Immature natural killer cell (primary cell): ENCODE results near the gene KCP. TPM values are rescaled to one million over a fixed set of nuclear protein-coding genes. Genes with fewer than 3 reads are reported as not detected.

Experiments used
- DNase-seq, 3 donors: peaks; one replicate each; pipeline ENCODE4 v3.0.0; 2022; ENCODE audit warnings: mixed read lengths in 1 of 3
- H3K27ac Mint-ChIP-seq, 6 donors: one replicate each; pipeline ENCODE4 v1.8.0; 2020; ENCODE audit warnings: mixed read lengths in 6 of 6, mild to moderate bottlenecking in 5 of 6, inconsistent platforms in 4 of 6, moderate library complexity in 3 of 6
- H3K27me3 Mint-ChIP-seq, 3 donors: one replicate each; pipeline ENCODE4 v1.8.0; 2020 to 2021; ENCODE audit warnings: low read depth in 3 of 3, mild to moderate bottlenecking in 3 of 3, mixed read lengths in 3 of 3, moderate library complexity in 3 of 3, inconsistent platforms in 1 of 3
- H3K36me3 Mint-ChIP-seq, 3 donors: one replicate each; pipeline ENCODE4 v1.8.0; 2020; ENCODE audit warnings: mixed read lengths in 3 of 3, inconsistent platforms in 2 of 3, mild to moderate bottlenecking in 2 of 3
- H3K4me1 Mint-ChIP-seq, 2 donors: one replicate each; pipeline ENCODE4 v1.8.0; 2020; ENCODE audit warnings: inconsistent platforms in 2 of 2, mild to moderate bottlenecking in 2 of 2, mixed read lengths in 2 of 2, moderate library complexity in 1 of 2
- H3K4me3 Mint-ChIP-seq, 5 donors: one replicate each; pipeline ENCODE4 v1.8.0; 2020; ENCODE audit warnings: mild to moderate bottlenecking in 5 of 5, mixed read lengths in 5 of 5, inconsistent platforms in 3 of 5, moderate library complexity in 3 of 5
- H3K9me3 Mint-ChIP-seq, 6 donors: one replicate each; pipeline ENCODE4 v1.8.0; 2020; ENCODE audit warnings: mild to moderate bottlenecking in 6 of 6, mixed read lengths in 6 of 6, inconsistent platforms in 4 of 6, moderate library complexity in 3 of 6
- polyA plus RNA-seq, 3 donors: library from polyadenylated mRNA; unstranded; fragments of 300-500 nt; fragmentation: Illumina TruSeq; gene quantifications; one replicate each; pipeline ENCODE4 v1.2.3, GENCODE V29; 2021

KCP gene
- polyA plus RNA-seq = under 1 TPM in 1 of 3 donors, not detected in 2; 0.16 TPM

- DNase-seq = no peak
- Mint-ChIP-seq H3K27ac (no peak within 1 kb of the TSS), H3K9me3 (no peaks in the 10 kb centered on the region), H3K4me3 (no peak within 1 kb of the TSS), H3K27me3 (peaks cover 13 to 22% (median 15%) of the 10 kb centered on the region in 3 donors), H3K36me3 (no peaks in the 10 kb centered on the region), H3K4me1 (peaks cover 3 to 4% of the 10 kb centered on the region in 2 donors)
These were observed at the start of gene KCP for GRCh38 chr7:128910569-128910945. TSS of gene KCP (minus strand) at chr7:128910709. CDS start at chr7:128910676, 33 bp downstream.

DNA sequence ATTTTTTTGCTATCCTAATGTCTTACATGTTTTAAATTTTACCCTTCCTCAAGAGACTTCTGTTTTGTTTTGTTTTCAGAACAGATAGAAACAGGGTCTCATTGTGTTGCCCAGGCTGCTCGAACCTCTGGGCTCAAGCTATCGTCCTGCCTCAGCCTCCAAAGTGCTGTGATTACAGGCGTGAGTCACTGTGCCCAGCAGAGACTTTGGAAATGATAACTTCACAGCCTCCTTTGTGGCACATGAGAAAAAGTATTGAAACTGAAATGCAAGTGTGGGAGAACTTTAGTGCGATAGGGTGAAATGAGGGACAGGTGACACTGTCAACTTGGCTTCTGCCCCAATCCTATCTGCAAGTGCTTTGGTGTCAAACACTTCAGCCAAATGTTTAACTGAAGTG lies 48.8 kb upstream of the KCP start:
- H3K4me1 Mint-ChIP-seq = peaks cover 0 to 13% of the 10 kb centered on the region in 2 donors
- no peak for DNase-seq
- peaks cover 0 to 2% (median 2%) of the 10 kb centered on the region in 3 donors for H3K27me3 Mint-ChIP-seq
- H3K9me3 Mint-ChIP-seq = no peaks in the 10 kb centered on the region
- H3K36me3 Mint-ChIP-seq = peaks cover 24 to 49% (median 27%) of the 10 kb centered on the region in 3 donors
- no peak overlapping the region for H3K27ac Mint-ChIP-seq
- no peak overlapping the region for H3K4me3 Mint-ChIP-seq

DNA sequence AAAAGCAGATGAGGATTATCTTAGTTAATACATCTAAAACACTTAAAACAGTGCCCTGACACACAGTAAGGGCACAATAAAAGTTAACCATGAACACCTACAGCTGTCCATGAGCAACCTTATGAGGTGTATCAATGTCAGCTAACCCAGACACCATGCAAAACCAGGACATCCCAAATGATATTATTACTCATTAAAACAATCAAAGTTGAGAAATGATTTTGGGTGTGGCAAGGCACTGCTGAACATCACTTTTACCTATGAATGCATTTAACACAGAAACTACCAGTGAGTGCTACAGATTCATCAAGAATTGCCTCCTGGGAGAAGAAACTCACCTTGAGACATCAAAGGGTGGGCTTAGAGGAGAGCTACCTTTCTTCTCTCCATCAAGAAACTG lies 45.5 kb upstream of the KCP start:
- H3K4me1 Mint-ChIP-seq = no peaks in the 10 kb centered on the region
- H3K9me3 Mint-ChIP-seq = no peaks in the 10 kb centered on the region
- DNase-seq = no peak
- peaks cover 0 to 2% (median 2%) of the 10 kb centered on the region in 3 donors for H3K27me3 Mint-ChIP-seq
- H3K27ac Mint-ChIP-seq = no peak overlapping the region
- H3K4me3 Mint-ChIP-seq = no peak overlapping the region
- H3K36me3 Mint-ChIP-seq = peaks cover 22 to 50% (median 23%) of the 10 kb centered on the region in 3 donors

DNA sequence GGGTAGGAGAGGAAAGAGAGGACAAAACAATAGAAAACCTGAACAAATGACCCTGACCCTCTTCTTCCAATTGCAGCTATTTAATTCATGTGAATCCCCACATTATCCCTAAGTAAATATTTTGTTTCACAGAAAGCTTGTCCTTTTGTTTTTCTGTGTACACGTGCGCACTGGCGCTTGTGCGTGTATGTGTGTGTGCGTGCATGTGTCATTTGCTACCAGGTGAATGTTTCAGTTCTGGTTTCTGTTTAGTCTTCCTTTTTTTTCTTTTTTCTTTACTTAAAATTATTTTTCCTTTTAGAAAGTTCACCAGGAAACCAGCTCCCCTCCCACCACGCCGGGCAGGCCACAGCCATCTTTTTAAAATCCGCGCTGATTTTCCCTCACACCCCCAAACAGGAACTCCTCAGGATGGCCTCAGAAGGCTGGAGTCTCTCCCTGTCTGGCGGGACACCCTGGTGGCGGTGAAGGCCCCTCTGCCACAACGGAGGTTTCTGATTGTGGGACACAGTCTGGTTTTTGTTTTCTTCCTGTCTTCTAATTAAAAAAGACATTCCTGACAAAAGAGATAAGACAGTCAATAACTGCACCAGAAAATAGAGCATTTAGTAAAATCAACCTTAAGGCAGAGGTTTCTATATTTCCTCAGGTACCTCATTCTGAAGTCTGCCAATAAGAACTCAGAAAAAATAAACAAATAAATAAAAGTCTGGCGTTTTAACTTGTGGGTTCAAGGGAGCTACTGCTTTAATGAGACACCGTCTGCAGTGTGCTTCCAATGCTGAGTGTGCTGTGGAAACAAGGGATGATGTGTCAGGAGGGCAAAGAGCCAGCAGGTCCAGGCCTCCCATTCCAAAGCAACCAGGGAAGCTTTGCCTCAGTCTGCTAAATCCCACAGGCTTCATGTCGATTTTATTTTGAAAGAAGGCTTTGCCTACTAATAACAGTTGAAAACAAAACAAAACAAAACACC lies 44.6 kb upstream of the KCP start:
- no peaks in the 10 kb centered on the region for H3K9me3 Mint-ChIP-seq
- H3K36me3 Mint-ChIP-seq = peaks cover 22 to 53% (median 23%) of the 10 kb centered on the region in 3 donors
- no peak for DNase-seq
- H3K4me3 Mint-ChIP-seq = no peak overlapping the region
- H3K4me1 Mint-ChIP-seq = no peaks in the 10 kb centered on the region
- peaks cover 0 to 3% (median 2%) of the 10 kb centered on the region in 3 donors for H3K27me3 Mint-ChIP-seq
- H3K27ac Mint-ChIP-seq = peak overlapping the region in 3 of 6 donors; percentile 65 to 71 (median 71)

DNA sequence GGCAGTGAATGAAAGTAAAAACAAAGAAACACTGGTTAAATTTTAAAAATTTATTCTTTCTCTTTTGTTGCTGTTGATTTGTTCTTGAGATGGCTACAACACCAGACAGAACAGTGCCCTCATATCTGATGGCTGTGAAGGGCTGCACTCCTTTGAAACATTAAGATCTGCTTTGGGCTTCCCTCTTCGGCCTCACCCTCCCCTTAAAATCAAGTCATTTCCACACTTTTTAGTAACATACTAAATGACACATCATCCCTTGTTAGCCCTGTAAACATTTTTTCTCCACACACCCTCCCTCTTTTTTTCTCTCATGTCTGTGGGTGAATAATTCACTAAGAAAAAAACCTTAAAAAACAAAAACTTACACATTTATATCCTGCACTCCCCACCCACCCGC lies 43.6 kb upstream of the KCP start:
- Mint-ChIP-seq H3K9me3 (no peaks in the 10 kb centered on the region), H3K4me1 (no peaks in the 10 kb centered on the region), H3K36me3 (peaks cover 20 to 51% (median 22%) of the 10 kb centered on the region in 3 donors), H3K27me3 (peaks cover 0 to 3% (median 0%) of the 10 kb centered on the region in 3 donors), H3K27ac (peak overlapping the region in 2 of 6 donors; percentile 17 to 58), H3K4me3 (no peak overlapping the region)
- DNase-seq = no peak

DNA sequence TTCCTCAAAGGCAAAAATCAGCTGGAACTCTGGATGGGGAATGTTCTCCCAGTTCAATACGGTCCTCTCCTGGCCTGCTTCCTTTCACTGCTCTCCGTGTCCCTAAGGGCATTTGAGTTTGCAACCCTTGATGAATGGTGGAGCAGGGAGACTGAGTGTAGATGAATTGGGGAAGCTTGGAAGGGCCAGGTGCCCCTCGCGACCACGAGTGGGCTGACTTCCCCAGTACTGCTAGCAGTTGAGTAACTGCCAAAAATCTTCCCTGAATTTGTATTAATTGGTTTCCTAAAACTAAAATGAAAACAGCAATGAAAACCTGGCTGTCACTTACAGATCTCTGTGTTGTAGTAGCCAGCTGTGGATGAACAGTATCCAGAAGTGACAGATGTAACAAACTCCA lies 40.8 kb upstream of the KCP start:
- Mint-ChIP-seq H3K27me3 (peaks cover 0 to 3% (median 0%) of the 10 kb centered on the region in 3 donors), H3K27ac (peak overlapping the region in 2 of 6 donors; percentile 43 to 45), H3K4me1 (no peaks in the 10 kb centered on the region), H3K9me3 (no peaks in the 10 kb centered on the region), H3K36me3 (peaks cover 6 to 36% (median 7%) of the 10 kb centered on the region in 3 donors), H3K4me3 (no peak overlapping the region)
- DNase-seq = no peak

DNA sequence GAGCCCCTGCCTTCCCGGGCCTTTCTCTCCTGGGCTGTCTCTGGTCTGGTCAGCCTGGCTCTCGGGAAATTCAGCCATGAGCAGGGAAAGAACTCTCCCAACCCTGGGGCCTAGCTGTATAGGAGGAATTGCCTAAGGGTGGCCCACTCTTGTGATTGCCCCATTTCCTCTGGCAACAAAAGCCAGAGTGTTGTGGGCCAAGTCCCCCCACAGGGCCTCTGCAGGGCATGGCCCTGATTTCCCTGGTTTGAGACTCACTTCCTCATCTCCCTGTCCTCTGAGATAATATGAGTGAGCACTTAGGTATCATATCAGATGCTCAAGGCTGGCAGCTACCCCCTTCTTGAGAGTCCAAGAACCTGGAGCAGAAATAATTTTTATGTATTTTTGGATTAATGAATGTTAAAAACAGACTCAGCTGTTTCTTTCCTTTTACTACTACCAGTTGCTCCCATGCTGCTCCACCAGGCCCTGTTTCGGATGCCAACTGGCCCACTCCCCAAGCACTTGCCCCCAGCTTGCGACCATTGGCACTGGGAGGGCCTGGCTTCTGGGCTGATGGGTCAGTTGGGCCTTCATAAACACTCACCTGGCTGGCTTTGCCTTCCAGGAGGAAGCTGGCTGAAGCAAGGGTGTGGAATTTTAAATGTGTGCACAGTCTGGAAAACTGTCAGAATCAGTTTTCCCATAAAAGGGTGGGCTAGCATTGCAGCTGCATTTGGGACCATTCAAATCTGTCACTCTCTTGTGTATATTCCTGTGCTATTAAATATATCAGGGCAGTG lies 38.7 kb upstream of the KCP start:
- Mint-ChIP-seq H3K27me3 (peaks cover 0 to 3% (median 0%) of the 10 kb centered on the region in 3 donors), H3K9me3 (no peaks in the 10 kb centered on the region), H3K27ac (no peak overlapping the region), H3K36me3 (peaks cover 0 to 29% (median 6%) of the 10 kb centered on the region in 3 donors), H3K4me3 (no peak overlapping the region), H3K4me1 (no peaks in the 10 kb centered on the region)
- no peak for DNase-seq

DNA sequence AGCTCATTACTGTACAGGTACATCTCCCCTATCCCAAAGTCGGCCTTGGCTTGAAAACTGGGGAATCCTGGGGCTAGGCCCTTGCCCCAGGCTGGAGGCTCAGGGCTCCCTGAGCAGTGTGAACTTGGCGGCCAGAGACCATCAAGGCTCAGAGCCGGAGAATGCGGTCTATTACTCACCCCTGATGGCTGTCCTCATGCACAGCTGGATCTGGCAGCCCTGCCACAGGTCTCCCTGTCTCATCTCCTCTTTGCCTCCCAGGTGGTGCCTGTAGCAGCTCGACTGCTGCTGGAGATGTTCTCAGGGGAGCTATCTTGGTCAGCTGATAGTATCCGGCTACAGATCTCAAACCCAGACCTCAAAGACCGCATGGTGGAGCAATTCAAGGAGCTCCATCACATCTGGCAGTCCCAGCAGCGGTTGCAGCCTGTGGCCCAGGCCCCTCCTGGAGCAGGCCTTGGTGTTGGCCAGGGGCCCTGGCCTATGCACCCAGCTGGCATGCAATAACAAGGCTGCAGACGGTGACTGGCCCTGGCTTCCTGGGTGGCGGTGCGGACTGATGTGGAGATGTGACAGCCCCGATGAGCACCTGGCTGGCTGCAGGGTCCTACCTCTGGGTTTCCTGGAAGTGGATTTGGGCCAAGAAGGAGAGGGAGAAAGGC lies 37.9 kb upstream of the KCP start:
- peaks cover 0 to 24% (median 5%) of the 10 kb centered on the region in 3 donors for H3K36me3 Mint-ChIP-seq
- DNase-seq = no peak
- peaks cover 0 to 3% (median 0%) of the 10 kb centered on the region in 3 donors for H3K27me3 Mint-ChIP-seq
- H3K9me3 Mint-ChIP-seq = no peaks in the 10 kb centered on the region
- H3K27ac Mint-ChIP-seq = no peak overlapping the region
- no peaks in the 10 kb centered on the region for H3K4me1 Mint-ChIP-seq
- no peak overlapping the region for H3K4me3 Mint-ChIP-seq

DNA sequence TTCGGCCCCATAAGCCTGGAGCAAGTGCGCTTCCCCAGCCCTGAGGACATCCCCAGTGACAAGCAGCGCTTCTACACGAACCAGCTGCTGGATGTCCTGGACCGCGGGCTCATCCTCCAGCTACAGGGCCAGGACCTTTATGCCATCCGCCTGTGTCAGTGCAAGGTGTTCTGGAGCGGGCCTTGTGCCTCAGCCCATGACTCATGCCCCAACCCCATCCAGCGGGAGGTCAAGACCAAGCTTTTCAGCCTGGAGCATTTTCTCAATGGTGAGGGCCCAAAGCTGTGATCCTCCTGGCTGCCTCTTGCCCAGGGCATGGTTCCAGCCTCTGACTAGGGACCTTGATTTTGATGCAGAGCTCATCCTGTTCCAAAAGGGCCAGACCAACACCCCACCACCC lies 37.3 kb upstream of the KCP start:
- H3K36me3 Mint-ChIP-seq = peaks cover 0 to 18% (median 0%) of the 10 kb centered on the region in 3 donors
- no peak for DNase-seq
- no peak overlapping the region for H3K4me3 Mint-ChIP-seq
- no peak overlapping the region for H3K27ac Mint-ChIP-seq
- no peaks in the 10 kb centered on the region for H3K4me1 Mint-ChIP-seq
- H3K27me3 Mint-ChIP-seq = peaks cover 0 to 3% (median 0%) of the 10 kb centered on the region in 3 donors
- no peaks in the 10 kb centered on the region for H3K9me3 Mint-ChIP-seq

DNA sequence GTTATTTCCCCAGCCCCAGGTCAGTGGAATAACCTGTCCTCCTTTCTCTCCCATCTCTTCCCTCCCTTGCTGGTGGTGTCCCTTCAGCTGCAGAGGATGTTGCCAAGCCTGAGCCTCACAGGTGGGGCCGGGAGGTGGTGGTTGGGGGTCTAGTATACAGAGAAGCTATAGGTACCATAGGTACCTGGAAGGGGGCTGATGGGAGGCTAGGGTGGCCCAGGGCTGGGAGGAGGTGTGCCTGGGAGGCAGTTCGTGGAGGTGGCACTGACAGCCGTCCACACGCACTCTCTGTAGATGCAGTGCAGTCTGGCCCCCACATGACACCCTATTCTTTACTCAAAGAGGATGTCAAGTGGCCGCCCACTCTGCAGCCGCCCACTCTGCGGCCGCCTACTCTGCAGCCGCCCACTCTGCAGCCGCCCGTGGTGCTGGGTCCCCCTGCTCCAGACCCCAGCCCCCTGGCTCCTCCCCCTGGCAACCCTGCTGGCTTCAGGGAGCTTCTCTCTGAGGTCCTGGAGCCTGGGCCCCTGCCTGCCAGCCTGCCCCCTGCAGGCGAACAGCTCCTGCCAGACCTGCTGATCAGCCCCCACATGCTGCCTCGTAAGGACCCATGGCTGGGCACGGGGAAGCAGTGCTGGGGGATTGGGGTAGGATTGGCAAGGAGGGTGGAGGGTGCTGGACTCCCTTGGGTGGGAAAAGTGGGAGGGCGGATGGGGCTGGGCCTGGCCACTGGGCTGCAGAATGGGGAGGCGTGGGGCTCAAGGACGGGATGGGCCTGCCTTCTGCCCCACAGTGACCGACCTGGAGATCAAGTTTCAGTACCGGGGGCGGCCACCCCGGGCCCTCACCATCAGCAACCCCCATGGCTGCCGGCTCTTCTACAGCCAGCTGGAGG lies 36.7 kb upstream of the KCP start:
- Mint-ChIP-seq H3K27me3 (peaks cover 0 to 3% (median 0%) of the 10 kb centered on the region in 3 donors), H3K27ac (no peak overlapping the region), H3K9me3 (no peaks in the 10 kb centered on the region), H3K4me3 (no peak overlapping the region), H3K36me3 (peaks cover 0 to 18% (median 0%) of the 10 kb centered on the region in 3 donors), H3K4me1 (no peaks in the 10 kb centered on the region)
- DNase-seq = no peak

DNA sequence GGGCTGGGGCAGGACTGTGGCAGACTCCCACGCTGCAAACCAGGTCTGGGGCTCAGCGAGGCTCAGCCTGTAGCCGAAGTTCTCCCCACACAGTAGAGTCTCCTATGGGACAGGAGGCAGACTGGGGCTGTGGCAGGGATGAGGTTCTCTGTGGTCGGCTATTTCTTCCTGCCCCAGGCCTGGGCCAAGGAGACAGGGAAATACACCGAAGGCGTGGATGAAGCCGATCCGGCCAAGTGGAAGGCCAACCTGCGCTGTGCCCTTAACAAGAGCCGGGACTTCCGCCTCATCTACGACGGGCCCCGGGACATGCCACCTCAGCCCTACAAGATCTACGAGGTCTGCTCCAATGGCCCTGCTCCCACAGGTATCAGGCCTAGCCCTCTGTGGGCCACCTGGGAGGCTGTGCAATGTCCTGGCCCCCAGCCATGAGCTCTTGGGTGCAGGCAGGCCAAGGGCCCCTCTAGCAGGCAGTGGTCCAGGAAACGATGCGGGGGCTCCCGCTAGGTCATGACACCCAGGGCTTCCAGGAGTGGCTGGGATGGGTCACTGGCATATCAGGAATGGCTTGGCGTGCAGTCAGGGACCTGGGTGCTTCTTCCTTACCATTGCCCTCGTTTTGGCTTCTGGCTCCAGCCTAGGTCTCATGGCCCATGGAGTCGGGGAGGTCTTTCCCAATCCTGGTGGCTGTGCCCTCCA lies 35.3 kb upstream of the KCP start:
- DNase-seq = no peak
- H3K4me3 Mint-ChIP-seq = no peak overlapping the region
- peaks cover 8 to 9% of the 10 kb centered on the region in 2 donors for H3K4me1 Mint-ChIP-seq
- H3K9me3 Mint-ChIP-seq = no peaks in the 10 kb centered on the region
- no peak overlapping the region for H3K27ac Mint-ChIP-seq
- peaks cover 0 to 4% (median 0%) of the 10 kb centered on the region in 3 donors for H3K27me3 Mint-ChIP-seq
- peaks cover 0 to 11% (median 0%) of the 10 kb centered on the region in 3 donors for H3K36me3 Mint-ChIP-seq
